Measurements from ENCODE around the gene PLEKHB2. TPM values are rescaled to one million over a fixed set of nuclear protein-coding genes. Genes with fewer than 3 reads are reported as not detected.
"Not testable (repeated sequence)": the region's sequence is repeated elsewhere in the genome, so short reads cannot be mapped to it uniquely, and the experiment has no call there.

PLEKHB2 gene
- polyA plus RNA-seq, 12 donors, result 21.4 to 29.1 (median 26.7) TPM; not detected in 1

DNA sequence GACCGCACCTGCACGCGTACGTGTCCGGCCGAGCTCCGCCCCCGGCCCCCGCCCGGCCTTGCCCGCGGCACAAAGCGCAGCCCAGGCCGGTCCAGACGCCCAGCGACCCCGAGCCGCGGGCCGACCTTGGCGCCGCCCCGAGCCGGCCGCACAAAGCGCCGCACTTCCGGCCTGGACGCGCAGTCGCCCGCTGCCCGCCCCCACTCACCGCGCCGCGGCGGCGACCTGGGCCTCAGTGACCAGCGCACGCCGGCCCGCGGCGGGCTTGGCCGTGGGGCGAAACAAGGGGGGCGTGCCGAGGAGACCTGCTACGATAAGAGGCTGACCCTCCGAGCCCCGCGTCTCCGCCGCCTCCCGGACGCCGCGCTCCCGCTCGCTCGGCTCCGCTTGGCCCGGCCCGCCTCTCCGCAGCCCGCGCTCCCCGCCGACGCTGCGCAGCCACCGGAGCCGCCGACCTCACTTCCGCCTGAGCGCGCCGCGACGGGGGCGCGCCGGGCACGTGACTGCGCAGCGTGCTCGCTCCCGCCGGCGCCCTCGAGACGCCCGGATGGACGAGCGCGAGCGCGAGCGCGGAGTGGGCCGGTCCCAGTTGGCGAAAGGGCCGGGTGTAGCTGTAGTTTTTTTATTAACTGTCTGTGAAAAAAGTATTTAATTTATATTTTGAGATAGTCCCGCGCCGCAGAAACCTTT is 12.0 kb upstream of the PLEKHB2 start, which contains the start of gene FAM168B:
TSS of gene FAM168B (minus strand) at position 455 of the 690 bp plus-strand sequence. CDS start 10,814 bp downstream, outside the sequence.
- DNase-seq, result peak; percentile 90

DNA sequence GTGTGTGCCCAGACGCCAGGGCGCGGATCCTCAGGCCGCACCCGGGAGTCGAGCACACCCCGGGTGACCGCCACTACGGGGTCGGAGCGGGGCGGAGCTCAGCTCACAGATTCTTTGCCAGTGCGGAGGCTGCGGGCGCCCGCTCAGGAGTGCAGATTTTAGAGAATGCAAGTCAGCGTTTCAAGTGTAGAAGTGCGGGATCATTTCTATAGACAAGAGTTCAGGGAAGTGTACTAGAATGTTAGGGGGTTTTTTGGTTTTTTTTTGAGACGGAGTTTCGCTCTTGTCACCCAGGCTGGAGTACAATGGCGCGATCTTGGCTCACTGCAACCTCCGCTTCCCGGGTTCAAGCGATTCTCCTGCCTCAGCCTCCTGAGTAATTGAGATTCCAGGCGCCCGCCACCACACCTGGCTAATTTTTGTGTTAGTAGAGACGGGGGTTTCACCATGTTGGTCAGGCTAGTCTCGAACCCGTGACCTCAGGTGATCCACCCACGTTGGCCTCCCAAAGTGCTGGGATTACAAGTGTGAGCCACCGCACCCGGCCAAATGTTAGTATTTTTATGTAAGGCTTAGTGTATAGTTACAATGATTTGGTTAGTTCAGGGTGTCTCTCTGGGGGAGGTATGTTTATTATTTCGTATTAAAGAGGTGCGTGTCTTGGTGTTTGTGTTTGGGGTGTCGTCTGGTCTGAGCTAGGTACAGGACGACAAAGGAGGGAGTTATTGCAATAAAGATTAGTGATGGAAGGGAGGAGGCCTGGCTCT is 11.3 kb upstream of the PLEKHB2 start:
- DNase-seq, result no peak

DNA sequence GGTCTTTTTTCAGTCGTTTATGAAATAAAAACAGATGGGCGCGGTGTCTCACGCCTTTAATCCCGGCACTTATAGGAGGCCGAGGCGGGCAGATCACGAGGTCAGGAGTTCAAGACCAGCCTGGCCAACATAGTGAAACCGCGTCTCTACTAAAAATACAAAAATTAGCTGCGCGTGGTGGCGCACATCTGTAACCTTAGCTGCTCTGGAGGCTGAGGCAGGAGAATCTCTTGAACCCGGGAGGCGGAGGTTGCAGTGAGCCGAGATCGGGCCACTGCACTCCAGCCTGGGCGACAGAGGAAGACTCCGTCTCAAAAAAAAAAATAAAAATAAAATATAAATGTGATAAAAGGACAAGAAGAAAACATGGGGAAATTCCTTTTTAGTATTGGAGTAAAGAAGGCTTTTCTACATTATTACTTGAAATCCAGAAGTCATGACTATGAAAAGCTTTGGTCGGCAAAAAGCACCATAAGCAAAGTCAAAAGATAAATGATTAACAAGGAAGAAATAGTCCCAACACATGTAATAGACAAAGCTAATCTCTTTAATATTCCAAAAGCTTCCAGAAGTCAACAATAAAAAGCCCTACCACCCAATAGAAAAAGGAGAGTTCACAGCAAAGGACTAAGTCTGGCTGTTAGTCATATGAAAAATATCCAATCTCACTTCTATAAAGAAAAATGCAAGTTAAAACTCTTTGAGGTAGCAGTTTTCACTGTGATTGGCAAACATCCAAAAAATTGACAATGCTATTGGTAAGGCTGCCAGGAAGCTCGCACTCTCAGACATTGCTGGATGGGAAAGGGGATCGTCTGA is 10.5 kb upstream of the PLEKHB2 start:
- DNase-seq, result peak; percentile 15

- no peak for DNase-seq
Observed at GRCh38 chr2:131103165-131103564, 2.0 kb upstream of the PLEKHB2 start.

DNA sequence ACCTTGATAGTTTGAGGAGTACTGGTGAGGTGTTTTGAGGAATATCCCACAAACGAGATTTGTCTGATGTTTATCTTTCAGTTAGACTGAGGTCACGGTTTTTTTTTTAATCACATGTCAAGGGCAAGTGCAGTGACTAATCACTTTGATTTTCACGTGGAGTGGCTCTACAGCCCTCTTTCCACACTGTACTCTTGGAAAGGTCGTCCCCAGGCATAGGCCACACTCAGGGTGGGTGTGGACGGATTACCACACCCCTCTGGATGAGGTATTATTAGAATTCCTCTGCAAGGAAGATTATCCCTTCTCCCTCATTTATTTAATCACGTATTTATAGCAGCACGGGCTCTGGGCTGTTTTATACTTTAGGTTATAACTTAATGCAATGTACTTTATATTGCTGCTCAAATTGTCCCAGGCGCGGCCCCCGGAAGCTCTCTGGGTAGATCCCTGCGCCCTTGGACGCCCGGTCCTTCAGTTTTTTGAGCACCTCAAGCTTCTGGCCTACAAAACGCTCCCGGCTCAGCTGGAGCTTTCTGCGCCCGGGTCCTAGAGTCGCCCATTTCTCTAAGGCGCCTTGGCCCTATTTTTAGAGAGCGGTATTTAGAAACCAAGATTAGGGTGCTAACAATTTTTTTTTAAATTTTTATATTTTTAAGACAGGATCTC is 515 bp upstream of the PLEKHB2 start:
- DNase-seq, result no peak

- DNase-seq, result peak; percentile 31
Observed at GRCh38 chr2:131105950-131106801, 1.0 kb downstream of the PLEKHB2 start.

- no peak for DNase-seq
Observed at GRCh38 chr2:131112529-131112928, 7.4 kb downstream of the PLEKHB2 start.

DNA sequence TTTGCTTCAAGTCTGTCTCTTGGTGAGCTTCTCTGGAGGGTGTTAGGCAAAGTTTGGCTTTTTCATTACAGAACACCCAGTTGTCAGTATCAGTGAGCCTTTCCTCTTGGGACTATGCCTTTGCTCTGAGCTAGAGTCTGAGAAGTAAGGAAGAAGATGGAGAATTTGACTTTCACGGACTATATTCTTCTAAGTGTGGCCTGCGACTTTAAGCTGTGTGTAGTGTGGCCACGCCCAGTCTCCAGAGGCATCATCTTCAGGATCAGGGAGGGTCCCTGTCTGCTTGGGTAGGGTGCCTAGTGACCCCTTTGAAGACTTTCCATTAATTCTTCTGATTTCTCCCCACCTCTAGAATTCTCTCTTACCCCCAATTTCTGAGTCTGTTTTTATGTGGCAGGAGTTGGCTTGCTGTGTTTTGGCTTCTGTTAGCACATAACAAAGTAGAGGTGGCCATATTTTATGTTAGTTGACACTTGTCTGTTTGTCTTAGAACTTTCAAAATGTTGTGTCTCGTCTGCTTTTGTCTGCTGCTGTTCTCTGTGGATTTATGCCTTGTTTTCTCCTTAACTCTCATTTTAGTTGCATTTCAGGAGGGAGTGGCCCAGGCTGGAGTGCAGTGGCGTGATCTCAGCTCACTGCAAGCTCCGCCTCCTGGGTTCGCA is 8.6 kb downstream of the PLEKHB2 start:
- no peak for DNase-seq

GRCh38 chr2:131114950-131115349 is 9.8 kb downstream of the PLEKHB2 start:
- not testable (repeated sequence) for DNase-seq

DNA sequence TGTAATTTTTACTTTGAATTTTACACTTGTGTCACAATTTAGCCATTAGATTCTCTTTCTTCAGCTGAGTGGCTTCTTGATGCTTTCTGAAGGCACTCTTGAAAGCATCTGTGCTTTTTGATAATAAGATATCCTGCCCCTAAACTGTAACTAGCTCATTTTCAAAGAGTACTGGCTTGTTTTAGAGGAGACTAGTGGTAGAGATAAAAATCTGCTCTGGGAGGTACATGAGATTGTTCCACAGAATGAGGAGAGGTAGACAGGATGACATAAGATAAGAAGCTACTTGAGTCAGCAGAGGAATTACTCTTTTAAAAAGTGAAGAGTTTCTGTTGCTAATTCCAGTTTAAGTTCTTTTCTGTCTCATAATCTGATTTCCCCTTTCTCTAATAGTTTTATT is 10.6 kb downstream of the PLEKHB2 start:
- DNase-seq, result no peak

GRCh38 chr2:131120815-131121317 is 15.7 kb downstream of the PLEKHB2 start:
- DNase-seq, result no peak

DNA sequence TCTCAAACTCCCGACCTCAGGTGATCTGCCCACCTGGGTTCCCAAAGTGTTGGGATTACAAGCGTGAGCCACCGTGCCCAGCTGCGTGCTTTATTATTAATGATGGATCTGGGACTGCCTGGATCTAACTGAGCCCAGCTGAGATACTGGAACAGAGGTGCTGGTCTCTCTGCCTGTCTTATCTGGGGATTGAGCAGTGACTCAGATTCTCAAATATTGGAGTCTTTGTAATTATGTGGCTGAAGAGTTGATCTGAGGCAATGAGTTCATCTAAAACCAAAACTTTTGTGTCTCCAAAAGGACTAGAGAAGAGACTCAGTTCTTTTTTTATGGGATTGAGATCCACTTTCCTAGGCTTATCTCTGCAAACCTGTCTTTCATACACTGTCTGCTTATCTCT is 16.3 kb downstream of the PLEKHB2 start:
- DNase-seq, result no peak

DNA sequence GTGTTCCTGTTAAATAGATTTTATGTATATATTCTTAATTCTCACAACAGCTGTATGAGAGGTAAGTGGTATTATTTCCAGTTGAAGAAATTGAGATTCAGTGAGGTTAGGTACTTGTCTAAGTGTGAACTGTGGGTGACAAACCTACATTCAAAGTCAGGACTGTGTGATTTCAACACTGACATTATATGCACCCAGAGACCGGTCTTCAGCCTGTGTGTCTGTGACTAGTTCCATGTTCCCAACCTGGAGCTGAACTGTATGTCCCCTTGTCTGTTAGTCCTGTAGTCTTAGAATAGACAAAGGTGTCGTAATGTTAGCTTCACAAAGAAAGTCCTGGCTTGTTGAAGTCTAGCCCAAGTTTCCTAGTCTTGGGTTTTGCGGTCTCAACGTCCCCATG is 17.4 kb downstream of the PLEKHB2 start:
- no peak for DNase-seq

DNA sequence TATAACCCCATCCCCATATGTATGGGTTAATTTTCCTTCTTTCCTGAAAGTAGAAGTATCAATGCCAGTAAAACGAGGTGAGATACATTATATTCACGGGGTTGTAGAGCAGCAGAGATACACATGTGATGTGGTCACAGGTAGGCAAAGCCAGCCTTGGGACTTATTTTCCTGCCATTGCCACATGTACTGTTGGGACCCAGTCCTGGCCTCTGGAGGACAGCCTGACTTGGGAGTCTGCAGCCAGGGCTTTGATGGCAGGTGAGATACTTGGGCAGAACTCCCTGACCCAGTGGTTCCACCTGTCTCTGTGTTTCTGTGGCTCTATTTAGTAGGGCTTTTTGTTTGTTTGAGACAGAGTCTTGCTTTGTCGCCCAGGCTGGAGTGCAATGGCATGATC is 18.1 kb downstream of the PLEKHB2 start:
- DNase-seq, result no peak

DNA sequence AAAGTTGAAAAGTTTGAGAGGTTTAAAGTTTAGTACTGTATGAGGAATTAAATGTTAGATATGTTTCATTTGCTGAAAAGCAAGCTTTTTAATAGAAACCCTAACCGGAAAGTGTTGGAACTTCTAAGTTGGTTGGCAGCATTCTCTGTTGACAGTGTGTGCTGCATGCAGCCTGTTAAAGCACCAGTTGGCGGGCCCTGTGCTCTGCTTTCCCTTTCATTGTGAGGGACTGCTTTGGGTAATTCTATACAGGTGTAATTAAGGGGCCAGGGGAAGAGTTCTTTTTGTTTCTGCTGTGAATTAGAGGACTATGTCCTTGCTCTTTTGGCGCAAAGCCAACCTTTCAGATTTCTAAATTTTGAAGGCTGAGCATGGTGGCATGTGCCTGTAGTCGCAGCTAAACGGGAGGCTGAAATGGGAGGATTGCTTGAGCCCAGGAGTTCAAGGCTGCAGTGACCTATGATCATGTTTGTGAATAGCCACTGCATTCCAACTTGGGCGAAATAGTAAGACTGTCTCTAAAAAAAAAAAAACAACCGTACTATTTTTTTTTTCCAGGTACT is 20.1 kb downstream of the PLEKHB2 start:
- DNase-seq, result no peak

DNA sequence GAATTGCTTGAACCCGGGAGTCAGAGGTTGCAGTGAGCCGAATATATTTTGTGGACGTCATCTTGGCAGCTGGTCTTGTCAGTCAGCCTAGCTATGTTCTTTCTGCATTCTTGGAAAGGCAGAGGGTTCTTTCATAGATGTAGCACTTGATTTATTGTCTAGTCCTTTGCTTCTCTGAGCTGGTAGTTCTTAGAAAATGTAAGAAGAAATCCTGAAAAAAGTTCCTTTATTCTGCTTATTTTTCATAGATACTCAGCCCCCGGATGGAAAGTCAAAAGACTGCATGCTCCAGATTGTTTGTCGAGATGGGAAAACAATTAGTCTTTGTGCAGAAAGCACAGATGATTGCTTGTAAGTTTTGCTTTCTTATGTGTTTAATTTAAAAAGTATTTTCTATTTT is 21.3 kb downstream of the PLEKHB2 start:
- DNase-seq, result peak; percentile 9

GRCh38 chr2:131127076-131127475 is 21.9 kb downstream of the PLEKHB2 start:
- DNase-seq, result no peak

DNA sequence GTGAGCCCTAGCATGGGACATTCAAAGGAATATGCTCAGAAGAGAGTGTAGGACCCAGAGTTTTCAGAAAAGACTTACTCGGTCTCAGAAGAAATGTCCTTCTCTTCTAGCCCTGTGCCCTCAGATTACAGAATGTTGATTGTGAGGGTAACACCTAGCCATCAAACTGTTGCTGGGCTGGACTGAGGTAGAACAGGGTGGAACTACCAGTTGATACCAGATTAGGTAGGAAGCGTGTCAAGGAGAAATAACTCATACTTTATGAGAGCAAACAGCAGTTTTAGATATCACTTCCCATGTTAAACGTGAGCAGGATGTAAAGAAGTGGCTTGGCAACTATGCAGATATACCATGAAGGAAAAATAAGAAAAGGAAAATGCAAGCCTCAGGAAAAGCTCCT is 22.8 kb downstream of the PLEKHB2 start:
- no peak for DNase-seq

DNA sequence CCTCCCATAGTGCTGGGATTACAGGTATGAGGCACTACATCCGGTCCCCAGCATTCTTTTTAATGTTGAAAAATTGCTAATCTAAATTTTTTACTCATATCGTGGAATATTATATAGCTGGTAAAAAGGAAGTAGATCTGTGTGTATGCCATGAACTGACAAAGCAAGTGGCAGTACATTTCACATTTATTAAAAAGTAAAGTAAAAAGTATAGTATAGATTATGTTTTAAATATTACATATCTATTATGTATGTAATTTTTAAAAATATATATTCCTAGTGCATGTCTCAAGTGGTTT is 25.1 kb downstream of the PLEKHB2 start:
- no peak for DNase-seq

GRCh38 chr2:131132729-131133128 is 27.6 kb downstream of the PLEKHB2 start:
- no peak for DNase-seq

Measured in muscle of arm (tissue), 12 donors.